Ovary (tissue), 9 donors: ENCODE results near the gene GTF2H2. TPM values are rescaled to one million over a fixed set of nuclear protein-coding genes. Genes with fewer than 3 reads are reported as not detected.
"Not testable (repeated sequence)": the region's sequence is repeated elsewhere in the genome, so short reads cannot be mapped to it uniquely, and the experiment has no call there.

Experiments
- DNase-seq, 5 donors: peaks; one replicate each; pipeline ENCODE4 v3.0.0-alpha.2; 2019 to 2020
- H3K27ac ChIP-seq, 2 donors: fragments of 200-600 bp; one replicate each; pipeline versions ENCODE4 v1.5.1 to v1.8.0; 2019 to 2022
- H3K27me3 ChIP-seq: fragments of 200-600 bp; one replicate; pipeline ENCODE4 v1.8.0; 2022
- H3K36me3 ChIP-seq: fragments of 200-600 bp; sonication (generic); one replicate; pipeline ENCODE4 v1.5.1; 2019
- H3K4me1 ChIP-seq: one replicate; pipeline ENCODE4 v1.8.1; 2013; ENCODE audit warnings: mild to moderate bottlenecking, moderate library complexity; ENCODE audit not compliant: insufficient read depth
- H3K4me3 ChIP-seq: fragments of 200-600 bp; sonication (generic); one replicate; pipeline ENCODE4 v1.5.1; 2017
- H3K9me3 ChIP-seq, 2 donors: fragments of 200-600 bp in 1 of 2; sonication (generic) in 1 of 2; one replicate each; pipeline versions ENCODE4 v1.5.1 to v1.8.1; 2013 to 2019; ENCODE audit warnings: mild to moderate bottlenecking in 1 of 2, moderate library complexity in 1 of 2
- WGBS, 3 donors: extraction: QIAGEN DNeasy Blood & Tissue Kit in 1 of 3; methylation state at CpG; one replicate each; pipeline versions ENCODE4 v1.1.5 to v1.1.7; 2013 to 2017; 5-methylcytosine and 5-hydroxymethylcytosine counted together
- intact Hi-C, 4 donors: fragments of 100-400 bp; cut with DNase I; formaldehyde crosslinking; loops; one replicate each; pipeline versions ENCODE4 v1.11.0 to v1.15.1; 2022 to 2023
- polyA plus RNA-seq, 2 donors: library from polyadenylated mRNA; stranded (reverse); fragments of 200-250 nt in 1 of 2; fragments of 350-450 nt in 1 of 2; fragmentation: Illumina TruSeq in 1 of 2; extraction: RNeasy Lipid Tissue Mini Kit (QIAGEN cat#74804) in 1 of 2; gene quantifications; one replicate each; pipeline ENCODE4 v1.2.3, GENCODE V29; 2013 to 2014
- total RNA-seq, 7 donors: library from RNA; depleted of rRNA in 2 of 7; stranded (reverse); fragments of >200 nt in 2 of 7; fragmentation: NEBNext Ultra II Directional in 3 of 7; extraction: Animal tissue kit (Norgen Biotek cat#: 25700) in 3 of 7; gene quantifications; one replicate each; pipeline versions ENCODE4 v1.1.0 to v1.2.4, GENCODE V29; 2016 to 2023
- donor health status: DM: no; HTN: no; CAD: no; lungs with moderate emphysema.
- donor health status: DM: no; HTN: no; CAD: no.
- donor health status: Bipolar disorder and iron deficiency.
- donor health status: DM: yes; HTN: yes; CAD: no.
- donor health status: DM: no; HTN: no; CAD: no.
- donor health status: DM: yes; HTN: yes; CAD: no.

Gene GTF2H2
- total and polyA plus RNA-seq, 9 donors, result 5.4 to 34.6 (median 15.0) TPM

- H3K4me1 ChIP-seq, H3K9me3 ChIP-seq, H3K4me3 ChIP-seq, H3K27me3 ChIP-seq, H3K36me3 ChIP-seq, intact Hi-C loops, H3K27ac ChIP-seq, DNase-seq: not testable (repeated sequence)
- 71% methylated on average over 1 of the region's 1 CpG; no CpG with 5 or more reads in 2 of the 3 donors for WGBS, 3 donors
Measured at GRCh38 chr5:71061322-71061721, 6.2 kb downstream of the GTF2H2 start.

DNA sequence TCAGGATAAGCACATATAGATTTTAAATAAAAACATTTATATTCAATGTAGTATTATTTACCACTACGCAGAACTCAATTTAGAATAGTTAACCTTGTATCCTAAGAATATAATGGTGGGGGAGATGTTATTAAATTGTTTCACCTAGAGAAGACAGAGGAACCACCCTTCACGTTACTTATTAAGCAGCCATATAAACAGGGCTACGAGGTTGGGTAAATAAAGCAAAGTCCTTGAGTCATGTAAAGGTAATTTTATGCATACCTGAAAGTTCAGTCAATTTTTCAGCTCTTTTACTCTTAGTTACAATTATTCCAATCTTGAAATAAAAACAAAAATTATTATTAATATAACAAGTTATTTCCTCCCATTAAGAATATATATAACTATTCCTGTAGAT is 8.1 kb downstream of the GTF2H2 start:
- H3K9me3 ChIP-seq, H3K4me1 ChIP-seq, H3K4me3 ChIP-seq, intact Hi-C loops, DNase-seq, H3K36me3 ChIP-seq, H3K27ac ChIP-seq, H3K27me3 ChIP-seq: not testable (repeated sequence)
- WGBS, 3 donors, result no CpG with 5 or more reads among the region's 3 CpGs

- H3K36me3 ChIP-seq, H3K27me3 ChIP-seq, H3K27ac ChIP-seq, H3K9me3 ChIP-seq, H3K4me3 ChIP-seq, H3K4me1 ChIP-seq, intact Hi-C loops, DNase-seq: not testable (repeated sequence)
- WGBS, 3 donors, result 83 to 100% methylated on average over 1 to 2 of the region's 2 CpGs; no CpG with 5 or more reads in 1 of the 3 donors
Measured at GRCh38 chr5:71044808-71045207, 22.7 kb downstream of the GTF2H2 start.

DNA sequence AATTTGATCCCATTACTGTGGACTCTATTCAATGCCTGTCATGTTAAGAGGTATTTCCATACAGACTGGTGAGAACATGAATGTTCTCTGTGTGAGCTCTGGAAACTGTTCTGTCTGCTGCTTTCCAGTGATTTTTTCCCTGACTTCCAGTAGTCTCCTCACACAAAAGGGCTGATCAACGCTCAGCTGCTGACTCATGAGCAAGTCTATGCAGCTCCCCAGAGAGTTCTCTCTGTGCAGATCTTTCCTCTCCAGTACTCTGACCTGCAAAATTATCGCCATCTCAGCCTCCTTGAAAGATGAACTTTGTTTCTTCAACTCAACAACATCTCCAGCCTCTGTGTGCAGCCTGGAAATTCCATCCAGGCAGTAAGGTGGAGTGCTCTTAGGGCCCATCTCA is 23.3 kb downstream of the GTF2H2 start:
- H3K36me3 ChIP-seq, H3K4me1 ChIP-seq, H3K27me3 ChIP-seq, H3K9me3 ChIP-seq, DNase-seq, intact Hi-C loops, H3K27ac ChIP-seq, H3K4me3 ChIP-seq: not testable (repeated sequence)
- no CpG with 5 or more reads among the region's 2 CpGs for WGBS, 3 donors

DNA sequence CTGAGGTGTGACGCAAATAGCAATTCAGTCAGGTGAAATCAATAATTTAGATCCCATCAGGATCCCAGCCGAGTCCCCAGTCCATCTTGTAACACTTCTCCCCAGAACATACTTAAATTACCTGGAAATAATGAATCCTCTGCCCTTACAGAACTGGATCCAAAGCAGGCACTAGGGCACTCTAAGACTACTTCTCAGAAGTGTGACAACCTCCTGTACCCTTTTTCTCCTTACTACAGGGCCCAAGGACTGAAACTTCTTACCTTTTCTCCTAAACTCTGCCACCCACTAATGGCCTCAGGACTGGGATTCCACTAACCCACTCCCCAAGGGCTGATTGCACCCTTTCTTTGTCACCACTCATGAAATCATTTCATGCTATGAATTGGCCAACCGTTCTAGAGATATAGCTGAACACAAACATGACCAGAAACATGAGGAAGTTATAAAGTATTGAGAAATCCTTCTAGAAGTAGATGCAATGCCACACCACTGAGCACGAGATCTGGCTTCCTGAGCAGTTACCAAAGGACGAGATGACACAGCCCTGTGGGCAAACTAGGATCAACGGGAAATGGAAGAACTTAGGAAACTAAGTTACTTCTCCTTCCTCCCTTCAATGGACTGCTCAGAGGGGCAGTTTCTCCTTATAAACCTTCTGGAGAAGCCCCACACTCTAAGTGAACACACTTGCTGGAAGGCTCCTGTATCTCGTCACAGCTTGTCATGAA is 36.3 kb downstream of the GTF2H2 start:
- H3K36me3 ChIP-seq, H3K9me3 ChIP-seq, intact Hi-C loops, H3K27ac ChIP-seq, DNase-seq, H3K27me3 ChIP-seq, H3K4me3 ChIP-seq, H3K4me1 ChIP-seq: not testable (repeated sequence)
- no CpG with 5 or more reads among the region's 7 CpGs for WGBS, 3 donors

DNA sequence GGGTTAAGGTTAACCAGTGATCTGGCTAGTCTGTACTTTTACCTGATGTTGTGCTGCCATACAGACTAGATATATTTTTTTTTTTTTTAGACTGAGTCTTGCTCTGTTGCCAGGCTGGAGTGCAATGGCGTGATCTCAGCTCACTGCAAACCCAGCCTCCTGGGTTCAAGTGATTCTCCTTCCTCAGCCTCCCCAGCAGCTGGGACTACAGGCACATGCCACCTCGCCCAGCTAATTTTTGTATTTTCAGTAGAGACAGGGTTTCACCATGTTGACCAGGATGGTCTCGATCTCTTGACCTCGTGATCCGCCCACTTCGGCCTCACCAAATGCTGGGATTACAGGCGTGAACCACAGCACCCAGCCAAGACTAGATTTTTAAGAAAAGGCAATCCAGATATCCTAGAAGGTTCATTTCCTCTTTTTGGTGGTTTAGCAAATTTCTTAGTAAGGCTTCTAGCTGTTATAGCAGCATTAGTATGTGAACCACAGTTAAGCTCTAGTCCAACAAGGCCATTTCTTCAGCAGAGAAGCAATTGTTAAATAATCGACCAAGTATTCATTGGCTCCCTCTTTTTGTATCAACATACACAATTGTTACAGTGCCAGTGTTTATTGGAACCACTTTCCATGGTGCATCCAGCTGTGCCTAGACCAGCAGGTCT is 42.1 kb downstream of the GTF2H2 start, which contains the start of gene NAIP:
NAIP (minus strand) TSS at position 51 of the 665 bp plus-strand sequence. CDS start 12,424 bp downstream, outside the sequence.
- DNase-seq, H3K36me3 ChIP-seq, H3K4me1 ChIP-seq, intact Hi-C loops, H3K27ac ChIP-seq, H3K9me3 ChIP-seq, H3K4me3 ChIP-seq, H3K27me3 ChIP-seq: not testable (repeated sequence)
- no CpG with 5 or more reads among the region's 8 CpGs for WGBS, 3 donors

GRCh38 chr5:71020643-71021042 is 46.8 kb downstream of the GTF2H2 start:
- H3K36me3 ChIP-seq, H3K9me3 ChIP-seq, H3K27me3 ChIP-seq, H3K27ac ChIP-seq, H3K4me3 ChIP-seq, H3K4me1 ChIP-seq, intact Hi-C loops, DNase-seq: not testable (repeated sequence)
- no CpG with 5 or more reads among the region's 6 CpGs for WGBS, 3 donors

GRCh38 chr5:71018376-71019005 is 49.0 kb downstream of the GTF2H2 start:
- H3K9me3 ChIP-seq, H3K4me3 ChIP-seq, intact Hi-C loops, H3K36me3 ChIP-seq, DNase-seq, H3K27me3 ChIP-seq, H3K27ac ChIP-seq, H3K4me1 ChIP-seq: not testable (repeated sequence)
- no CpG with 5 or more reads among the region's 6 CpGs for WGBS, 3 donors
